Esophagus muscularis mucosa (tissue), 4 donors: ENCODE results near the gene CD151. TPM values are rescaled to one million over a fixed set of nuclear protein-coding genes. Genes with fewer than 3 reads are reported as not detected.

ENCODE experiments used
- DNase-seq: peaks from one replicate; pipeline ENCODE4 v3.0.0-alpha.2; 2017; ENCODE audit errors: extremely low spot score
- H3K27ac ChIP-seq, 4 donors: fragments of 200-600 bp; sonication (generic); replicated peaks in 1 of 4; 1 replicate in 3 of 4; 2 replicates in 1 of 4; pipeline ENCODE4 v1.5.1; 2016 to 2019; ENCODE audit warnings: mild to moderate bottlenecking in 1 of 4
- H3K27me3 ChIP-seq, 4 donors: fragments of 200-600 bp; sonication (generic); one replicate each; pipeline versions ENCODE4 v1.5.1 to v1.6.0; 2016 to 2019
- H3K36me3 ChIP-seq, 4 donors: fragments of 200-600 bp; sonication (generic); one replicate each; pipeline ENCODE4 v1.5.1; 2016 to 2019
- H3K4me1 ChIP-seq, 4 donors: fragments of 200-600 bp; sonication (generic); one replicate each; pipeline ENCODE4 v1.5.1; 2016 to 2019
- H3K4me3 ChIP-seq, 4 donors: fragments of 200-600 bp; sonication (generic); 1 replicate in 2 of 4; 2 replicates in 2 of 4; pipeline ENCODE4 v1.5.1; 2016 to 2019; ENCODE audit warnings: mild to moderate bottlenecking in 4 of 4, moderate library complexity in 1 of 4
- H3K9me3 ChIP-seq, 4 donors: fragments of 200-600 bp; sonication (generic); 1 replicate in 3 of 4; 2 replicates in 1 of 4; pipeline ENCODE4 v1.5.1; 2016 to 2019
- EP300 ChIP-seq: sonication (generic); formaldehyde crosslinking; IDR thresholded peaks from one replicate; pipeline ENCODE4 v1.6.1; 2017; ENCODE audit warnings: antibody characterized with exemption
- POLR2A ChIP-seq: fragments of 450-650 bp; IDR thresholded peaks from one replicate; pipeline ENCODE4 v1.6.1; 2017; ENCODE audit warnings: antibody characterized with exemption, moderate library complexity, mild to moderate bottlenecking, low read depth
- POLR2AphosphoS5 ChIP-seq, 2 donors: sonication (generic); formaldehyde crosslinking; IDR thresholded peaks; one replicate each; pipeline ENCODE4 v1.6.1; 2017; ENCODE audit warnings: antibody characterized with exemption in 2 of 2
- WGBS: methylation state at CpG from one replicate; pipeline ENCODE4 v1.1.5; 2018; 5-methylcytosine and 5-hydroxymethylcytosine counted together
- intact Hi-C: fragments of 100-400 bp; cut with DNase I; formaldehyde crosslinking; loops from one replicate; pipeline ENCODE4 v1.15.1; 2023
- total RNA-seq, 4 donors: library from RNA; depleted of rRNA; stranded (reverse); fragments of >200 nt; gene quantifications; one replicate each; pipeline versions ENCODE4 v1.1.0 to v1.2.1, GENCODE V29; 2016
- TF ChIP-seq, protein P1 (sequence below), 3 experiments: fragments of 200-600 bp in 2 of 3; fragments of 450-650 bp in 1 of 3; sonication (generic) in 2 of 3; IDR thresholded peaks; one replicate each; pipeline ENCODE4 v1.5.1; 2017 to 2019; ENCODE audit warnings: antibody characterized with exemption in 3 of 3, mild to moderate bottlenecking in 2 of 3, moderate library complexity in 1 of 3

CD151 gene
- total RNA-seq, 4 donors from 2014 or later, result 219 to 730 (median 352) TPM

DNA sequence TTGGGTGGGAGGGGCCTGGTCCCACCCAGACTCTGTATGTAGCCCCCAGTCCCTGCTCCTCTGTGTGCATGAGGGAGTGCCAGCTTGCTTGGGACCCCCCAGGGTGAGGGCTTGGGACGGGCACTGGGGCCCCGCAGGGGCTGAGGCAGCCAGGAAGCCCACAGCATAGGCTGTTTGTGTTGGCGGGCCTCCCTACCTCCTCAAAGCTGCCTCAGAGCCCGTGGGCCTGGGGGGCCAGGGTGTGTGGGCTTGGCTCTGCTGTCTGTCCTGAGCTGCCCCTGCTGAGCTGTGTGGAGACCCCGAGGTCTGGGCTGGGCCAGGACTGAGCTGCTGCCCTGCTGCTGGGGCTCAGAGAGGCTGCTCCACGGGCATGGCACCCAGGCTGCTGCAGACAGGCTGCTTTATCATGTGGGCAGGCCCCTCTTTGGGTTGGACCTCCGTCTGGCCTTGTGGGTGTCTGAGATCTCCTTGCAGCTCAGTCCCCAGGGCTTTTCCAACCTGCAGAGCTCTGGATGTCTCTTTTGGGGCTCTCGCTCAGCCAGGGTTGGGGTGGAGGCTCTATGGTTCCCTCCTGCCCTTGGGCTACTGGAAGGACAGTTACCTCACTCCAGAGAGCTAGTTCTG, 13.2 kb downstream of the CD151 start:
- no peak for DNase-seq
- Histone ChIP-seq H3K9me3 (no peaks in the 10 kb centered on the region), H3K27ac (peak overlapping the region; percentile 88 to 94 (median 91)), H3K36me3 (peaks cover 0 to 20% (median 16%) of the 10 kb centered on the region in 4 donors), H3K4me3 (peak overlapping the region in 3 of 4 donors; percentile 80 to 94 (median 89)), H3K27me3 (peaks cover 0 to 17% (median 5%) of the 10 kb centered on the region in 4 donors), H3K4me1 (peaks cover 62 to 90% (median 84%) of the 10 kb centered on the region in 4 donors)
- no peak for TF ChIP-seq POLR2AphosphoS5 (IDR thresholded peaks at IDR 0.05)
- TF ChIP-seq, protein P1, sequence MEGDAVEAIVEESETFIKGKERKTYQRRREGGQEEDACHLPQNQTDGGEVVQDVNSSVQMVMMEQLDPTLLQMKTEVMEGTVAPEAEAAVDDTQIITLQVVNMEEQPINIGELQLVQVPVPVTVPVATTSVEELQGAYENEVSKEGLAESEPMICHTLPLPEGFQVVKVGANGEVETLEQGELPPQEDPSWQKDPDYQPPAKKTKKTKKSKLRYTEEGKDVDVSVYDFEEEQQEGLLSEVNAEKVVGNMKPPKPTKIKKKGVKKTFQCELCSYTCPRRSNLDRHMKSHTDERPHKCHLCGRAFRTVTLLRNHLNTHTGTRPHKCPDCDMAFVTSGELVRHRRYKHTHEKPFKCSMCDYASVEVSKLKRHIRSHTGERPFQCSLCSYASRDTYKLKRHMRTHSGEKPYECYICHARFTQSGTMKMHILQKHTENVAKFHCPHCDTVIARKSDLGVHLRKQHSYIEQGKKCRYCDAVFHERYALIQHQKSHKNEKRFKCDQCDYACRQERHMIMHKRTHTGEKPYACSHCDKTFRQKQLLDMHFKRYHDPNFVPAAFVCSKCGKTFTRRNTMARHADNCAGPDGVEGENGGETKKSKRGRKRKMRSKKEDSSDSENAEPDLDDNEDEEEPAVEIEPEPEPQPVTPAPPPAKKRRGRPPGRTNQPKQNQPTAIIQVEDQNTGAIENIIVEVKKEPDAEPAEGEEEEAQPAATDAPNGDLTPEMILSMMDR (IDR thresholded peaks at IDR 0.05), result no peak
- no peak for TF ChIP-seq POLR2A
- TF ChIP-seq EP300, result no peak
- intact Hi-C loops, result loop anchor here (2.0 kb wide), 1 partner anchor 81 kb away; no protein-coding TSS in a partner anchor
- WGBS, result no CpG with 5 or more reads among the region's 8 CpGs

DNA sequence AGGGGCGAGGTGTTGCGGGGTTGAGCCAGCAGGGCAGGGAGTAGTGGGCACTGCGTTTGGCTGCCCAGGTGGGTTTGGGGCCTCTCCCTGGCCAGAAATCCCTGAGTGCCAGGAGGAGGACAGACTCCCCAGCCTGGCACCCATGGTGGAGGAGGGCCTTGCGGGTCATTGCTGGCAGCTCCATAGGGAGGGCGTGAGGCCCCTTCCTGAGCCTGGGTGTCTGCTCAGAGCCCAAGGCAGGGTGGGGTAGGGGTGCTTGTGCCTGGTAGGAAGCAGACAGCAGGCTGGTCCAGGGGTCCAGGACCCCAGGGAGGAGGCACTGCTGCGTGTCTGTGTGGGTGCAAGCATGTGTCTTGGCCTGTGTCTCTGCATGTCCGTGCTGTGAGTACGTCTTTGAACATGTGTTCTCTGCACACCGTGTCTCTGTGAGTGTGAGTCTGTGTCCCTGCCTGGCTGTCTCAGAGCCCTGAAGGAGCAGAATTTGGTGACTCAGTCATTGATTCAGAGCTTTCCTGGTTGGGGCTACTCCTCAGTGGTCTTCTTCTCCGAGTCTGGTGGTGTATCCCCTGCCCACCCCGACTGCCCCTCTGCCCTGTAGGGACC, 13.8 kb downstream of the CD151 start:
- Histone ChIP-seq H3K4me1 (peaks cover 57 to 90% (median 84%) of the 10 kb centered on the region in 4 donors), H3K36me3 (peaks cover 0 to 20% (median 13%) of the 10 kb centered on the region in 4 donors), H3K27me3 (peaks cover 0 to 17% (median 5%) of the 10 kb centered on the region in 4 donors), H3K4me3 (no peak overlapping the region), H3K9me3 (no peaks in the 10 kb centered on the region), H3K27ac (peak overlapping the region; percentile 88 to 94 (median 91))
- TF ChIP-seq POLR2AphosphoS5 (IDR thresholded peaks at IDR 0.05) (no peak), EP300 (no peak), POLR2A (no peak)
- TF ChIP-seq, protein P1 (IDR thresholded peaks at IDR 0.05), result no peak
- 70% methylated on average over 6 of the region's 11 CpGs for WGBS
- DNase-seq, result no peak
- intact Hi-C loops, result no loop called here

DNA sequence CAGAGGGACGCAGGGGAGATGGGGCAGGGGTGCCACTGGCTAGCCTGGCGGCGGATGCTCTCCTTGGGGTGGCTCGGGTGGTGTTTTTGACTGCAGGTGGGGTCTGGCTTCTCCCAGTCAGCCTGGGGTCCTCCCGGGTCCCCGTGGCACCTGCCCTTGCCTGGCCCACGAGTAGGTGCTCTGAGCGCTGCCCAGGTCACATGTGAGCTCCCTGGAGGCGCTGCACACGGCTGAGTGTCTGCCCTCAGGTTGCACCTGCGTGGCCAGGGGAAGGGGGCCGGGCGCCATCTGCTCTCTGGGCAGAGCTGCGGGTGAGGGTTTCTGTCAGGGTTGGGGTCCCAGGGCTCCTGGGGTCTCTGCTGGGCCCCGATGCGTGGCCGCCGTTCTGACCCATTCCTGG, 15.1 kb downstream of the CD151 start:
- Histone ChIP-seq H3K9me3 (no peaks in the 10 kb centered on the region), H3K27ac (no peak overlapping the region), H3K4me3 (no peak overlapping the region), H3K27me3 (peaks cover 0 to 17% (median 5%) of the 10 kb centered on the region in 4 donors), H3K36me3 (peaks cover 0 to 30% (median 13%) of the 10 kb centered on the region in 4 donors), H3K4me1 (peaks cover 54 to 98% (median 87%) of the 10 kb centered on the region in 4 donors)
- TF ChIP-seq, protein P1 (IDR thresholded peaks at IDR 0.05), result no peak
- TF ChIP-seq EP300 (no peak), POLR2AphosphoS5 (IDR thresholded peaks at IDR 0.05) (no peak)
- intact Hi-C loops, result loop anchor here (2.0 kb wide), 1 partner anchor 203 kb away; no protein-coding TSS in a partner anchor
- DNase-seq, result no peak
- 95% methylated on average over 4 of the region's 18 CpGs for WGBS

DNA sequence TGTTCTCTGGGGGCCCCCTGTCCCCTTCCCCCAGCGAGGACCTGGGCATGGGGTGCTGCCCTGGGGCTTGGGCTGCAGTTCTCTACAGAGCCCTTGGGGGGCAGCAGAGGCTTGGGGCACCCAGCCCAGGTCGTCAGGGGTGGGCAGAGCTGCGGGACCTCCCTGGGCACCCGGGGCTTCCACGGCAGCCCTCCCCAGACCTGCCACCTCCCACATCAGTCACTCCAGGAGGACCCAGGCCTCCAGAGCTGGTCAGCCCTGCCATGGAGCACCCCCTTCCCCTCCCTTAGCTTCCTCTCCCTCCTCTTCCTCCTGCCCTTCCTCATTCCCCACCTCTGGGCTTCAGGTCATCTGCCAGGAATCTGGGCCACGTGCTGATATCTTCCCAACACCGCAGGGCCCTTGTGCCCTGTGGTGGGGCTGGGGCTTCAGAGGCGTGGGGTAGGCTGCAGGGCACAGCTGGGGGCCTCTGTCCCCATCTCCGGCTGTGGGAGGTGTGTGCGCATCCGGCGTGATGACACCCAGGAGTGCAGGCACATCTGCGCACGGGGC, 15.7 kb downstream of the CD151 start:
- H3K27me3 ChIP-seq, result peaks cover 0 to 17% (median 5%) of the 10 kb centered on the region in 4 donors
- intact Hi-C loops, result loop anchor here (2.0 kb wide), 1 partner anchor 202 kb away; no protein-coding TSS in a partner anchor
- peaks cover 0 to 31% (median 13%) of the 10 kb centered on the region in 4 donors for H3K36me3 ChIP-seq
- no peak for DNase-seq
- peaks cover 58 to 98% (median 90%) of the 10 kb centered on the region in 4 donors for H3K4me1 ChIP-seq
- H3K9me3 ChIP-seq, result no peaks in the 10 kb centered on the region
- H3K27ac ChIP-seq, result no peak overlapping the region
- TF ChIP-seq, protein P1 (IDR thresholded peaks at IDR 0.05), result peak in 2 of 3 experiments; percentile 78 to 85
- TF ChIP-seq POLR2A, result no peak
- WGBS, result 32% methylated on average over 10 of the region's 14 CpGs
- H3K4me3 ChIP-seq, result peak overlapping the region; percentile 9 to 56 (median 50)
